22Rv1 (cell line): ENCODE data around the gene RMC1.

Experiments
- ZFX ChIP-seq: fragments of 450-650 bp; IDR thresholded peaks from 2 replicates; pipeline ENCODE4 v1.6.1; 2017; ENCODE audit warnings: antibody characterized with exemption, borderline replicate concordance
- TF ChIP-seq, protein P1 (sequence below): fragments of 450-650 bp; IDR thresholded peaks from 2 replicates; pipeline ENCODE4 v1.5.1; 2017; ENCODE audit warnings: mild to moderate bottlenecking

DNA sequence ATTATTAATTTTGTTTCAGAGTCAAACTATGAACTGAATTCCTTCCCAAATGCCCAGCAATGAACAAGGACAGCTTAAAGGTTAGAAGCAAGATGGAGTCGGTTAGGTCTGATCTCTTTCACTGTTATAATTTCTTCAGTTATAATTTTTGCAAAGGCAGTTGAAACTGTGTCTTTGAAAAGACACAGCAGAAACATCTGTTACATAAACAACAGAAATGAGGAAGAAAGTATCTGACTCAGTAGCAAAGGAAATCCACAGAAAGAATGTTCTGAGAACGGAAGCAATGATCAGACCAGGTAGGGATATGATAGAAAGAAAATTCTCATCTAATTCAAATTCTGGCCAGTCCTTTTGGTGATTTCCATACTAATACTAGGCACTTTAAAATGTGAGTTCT, 5.2 kb upstream of the RMC1 start:
- TF ChIP-seq, protein P1, sequence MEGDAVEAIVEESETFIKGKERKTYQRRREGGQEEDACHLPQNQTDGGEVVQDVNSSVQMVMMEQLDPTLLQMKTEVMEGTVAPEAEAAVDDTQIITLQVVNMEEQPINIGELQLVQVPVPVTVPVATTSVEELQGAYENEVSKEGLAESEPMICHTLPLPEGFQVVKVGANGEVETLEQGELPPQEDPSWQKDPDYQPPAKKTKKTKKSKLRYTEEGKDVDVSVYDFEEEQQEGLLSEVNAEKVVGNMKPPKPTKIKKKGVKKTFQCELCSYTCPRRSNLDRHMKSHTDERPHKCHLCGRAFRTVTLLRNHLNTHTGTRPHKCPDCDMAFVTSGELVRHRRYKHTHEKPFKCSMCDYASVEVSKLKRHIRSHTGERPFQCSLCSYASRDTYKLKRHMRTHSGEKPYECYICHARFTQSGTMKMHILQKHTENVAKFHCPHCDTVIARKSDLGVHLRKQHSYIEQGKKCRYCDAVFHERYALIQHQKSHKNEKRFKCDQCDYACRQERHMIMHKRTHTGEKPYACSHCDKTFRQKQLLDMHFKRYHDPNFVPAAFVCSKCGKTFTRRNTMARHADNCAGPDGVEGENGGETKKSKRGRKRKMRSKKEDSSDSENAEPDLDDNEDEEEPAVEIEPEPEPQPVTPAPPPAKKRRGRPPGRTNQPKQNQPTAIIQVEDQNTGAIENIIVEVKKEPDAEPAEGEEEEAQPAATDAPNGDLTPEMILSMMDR = no peak
- TF ChIP-seq ZFX = no peak
